ENCODE data around the gene ZNF385A.
"Not testable (repeated sequence)": the region's sequence is repeated elsewhere in the genome, so short reads cannot be mapped to it uniquely, and the experiment has no call there.

The ZNF385A gene

GRCh38 chr12:54356228-54356627, 28.3 kb downstream of the ZNF385A start:
- Histone ChIP-seq H3K4me2 (ENCODE audit: low read length) (no peak overlapping the region), H4K8ac (ENCODE audit: low read depth, low read length) (no peak overlapping the region), H3K27me3 (ENCODE audit: insufficient read depth, low read length) (no peaks in the 10 kb centered on the region), H3K4me1 (ENCODE audit: control insufficient read depth in 1 of 2, insufficient read depth in 2 of 2, low read length in 2 of 2) (peaks cover 45 to 60% of the 10 kb centered on the region in 2 experiments), H2BK5ac (ENCODE audit: low read depth, low read length, poor library complexity) (peak overlapping the region; percentile 44), H4K91ac (ENCODE audit: low read depth, low read length) (peak overlapping the region; percentile 45), H3K9me3 (ENCODE audit: insufficient read depth, low read depth, low read length) (no peaks in the 10 kb centered on the region), H3K27ac (ENCODE audit: low read depth, low read length) (peak overlapping the region; percentile 77), H3K14ac (ENCODE audit: low read length) (no peak overlapping the region), H2AFZ (ENCODE audit: insufficient read depth, low read length, poor library complexity) (no peak overlapping the region), H4K12ac (ENCODE audit: low read depth, low read length) (no peak overlapping the region), H3K36me3 (ENCODE audit: control insufficient read depth in 1 of 2, insufficient read depth in 2 of 2, low read length in 2 of 2) (peaks cover 0 to 1% of the 10 kb centered on the region in 2 experiments), H3K18ac (ENCODE audit: low read length) (no peak overlapping the region), H2AK5ac (ENCODE audit: low read length) (peak overlapping the region; percentile 49), H3K79me2 (ENCODE audit: control insufficient read depth, insufficient read depth, low read length, poor library complexity) (peaks cover 3% of the 10 kb centered on the region), H2BK12ac (ENCODE audit: low read length) (peak overlapping the region; percentile 68), H3K9ac (ENCODE audit: low read length) (no peak overlapping the region), H2BK120ac (ENCODE audit: insufficient read depth, low read length, poor library complexity) (no peak overlapping the region), H3K79me1 (ENCODE audit: low read length) (peaks cover 22% of the 10 kb centered on the region), H3K4ac (ENCODE audit: low read depth, low read length) (no peak overlapping the region), H3K4me3 (ENCODE audit: low read depth, low read length) (no peak overlapping the region), H3K23ac (ENCODE audit: low read length) (no peak overlapping the region)
- DNase-seq, result no peak
- no CpG with 5 or more reads among the region's 3 CpGs for WGBS (ENCODE audit: extremely low coverage, insufficient coverage, insufficient read length)

DNA sequence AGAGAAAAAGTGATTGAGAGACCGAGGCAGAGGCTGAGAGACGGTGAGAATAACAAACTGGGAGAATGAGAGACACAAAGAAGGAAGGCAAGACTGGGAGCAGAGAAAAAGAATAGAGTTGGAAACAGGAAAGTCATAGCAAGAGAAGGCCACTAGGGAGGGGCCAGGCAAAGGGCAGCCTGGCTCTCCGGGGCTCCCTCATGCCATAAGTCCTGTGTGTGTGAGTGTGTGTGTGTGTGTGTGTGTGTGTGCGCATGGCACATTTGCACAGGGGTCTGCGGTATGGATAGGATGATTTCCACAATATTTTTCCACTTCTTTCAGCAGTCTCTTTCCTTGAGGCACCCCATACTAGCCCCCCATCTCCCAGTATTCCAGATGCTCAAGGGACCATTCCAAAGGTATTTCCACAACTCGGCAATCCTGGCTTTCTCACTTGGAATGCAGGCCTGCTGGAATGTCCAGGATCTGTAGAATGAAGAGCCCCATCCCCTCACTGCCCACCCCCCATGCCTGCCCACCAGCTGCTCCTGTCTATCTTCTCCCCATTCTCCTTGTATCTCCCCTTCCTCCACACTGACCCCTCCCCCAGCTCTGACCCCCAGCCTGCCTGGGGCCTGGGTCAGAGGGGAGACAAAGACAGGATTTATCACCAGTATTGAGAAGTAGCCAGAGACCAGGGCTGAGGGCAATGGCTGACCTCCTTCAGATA, 29.3 kb downstream of the ZNF385A start:
- Histone ChIP-seq H3K14ac (ENCODE audit: low read length) (peak overlapping the region; percentile 42), H2AFZ (ENCODE audit: insufficient read depth, low read length, poor library complexity) (no peak overlapping the region), H3K27ac (ENCODE audit: low read depth, low read length) (peak overlapping the region; percentile 77), H4K8ac (ENCODE audit: low read depth, low read length) (peak overlapping the region; percentile 62), H3K27me3 (ENCODE audit: insufficient read depth, low read length) (no peaks in the 10 kb centered on the region), H3K4me1 (ENCODE audit: control insufficient read depth in 1 of 2, insufficient read depth in 2 of 2, low read length in 2 of 2) (peaks cover 45 to 55% of the 10 kb centered on the region in 2 experiments), H4K12ac (ENCODE audit: low read depth, low read length) (peak overlapping the region; percentile 45), H3K18ac (ENCODE audit: low read length) (peak overlapping the region; percentile 67), H3K4ac (ENCODE audit: low read depth, low read length) (no peak overlapping the region), H3K79me2 (ENCODE audit: control insufficient read depth, insufficient read depth, low read length, poor library complexity) (peaks cover 3% of the 10 kb centered on the region), H3K23ac (ENCODE audit: low read length) (no peak overlapping the region), H2BK120ac (ENCODE audit: insufficient read depth, low read length, poor library complexity) (peak overlapping the region; percentile 16), H2AK5ac (ENCODE audit: low read length) (no peak overlapping the region), H3K4me2 (ENCODE audit: low read length) (no peak overlapping the region), H2BK12ac (ENCODE audit: low read length) (no peak overlapping the region), H4K91ac (ENCODE audit: low read depth, low read length) (peak overlapping the region; percentile 67), H3K79me1 (ENCODE audit: low read length) (peaks cover 22% of the 10 kb centered on the region), H3K4me3 (ENCODE audit: low read depth, low read length) (no peak overlapping the region), H3K9me3 (ENCODE audit: insufficient read depth, low read depth, low read length) (no peaks in the 10 kb centered on the region), H3K36me3 (ENCODE audit: control insufficient read depth in 1 of 2, insufficient read depth in 2 of 2, low read length in 2 of 2) (peaks cover 0 to 10% of the 10 kb centered on the region in 2 experiments), H2BK5ac (ENCODE audit: low read depth, low read length, poor library complexity) (peak overlapping the region; percentile 49), H3K9ac (ENCODE audit: low read length) (no peak overlapping the region)
- DNase-seq, result no peak
- no CpG with 5 or more reads among the region's 6 CpGs for WGBS (ENCODE audit: extremely low coverage, insufficient coverage, insufficient read length)

DNA sequence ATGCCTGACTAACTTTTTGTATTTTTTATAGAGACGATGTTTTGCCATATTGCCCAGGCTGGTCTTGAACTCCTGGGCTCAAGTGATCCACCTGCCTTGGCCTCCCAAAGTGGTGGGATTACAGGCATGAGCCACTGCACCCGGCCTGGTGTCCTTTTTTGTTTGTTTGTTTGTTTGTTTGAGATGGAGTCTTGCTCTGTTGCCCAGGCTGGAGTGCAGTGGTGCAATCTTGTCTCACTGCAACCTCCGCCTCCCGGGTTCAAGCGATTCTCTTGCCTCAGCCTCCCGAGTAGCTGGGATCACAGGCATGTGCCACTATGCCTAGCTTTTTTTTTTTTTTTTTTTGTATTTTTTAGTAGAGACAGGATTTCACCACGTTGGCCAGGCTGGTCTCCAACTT, 30.3 kb downstream of the ZNF385A start:
- not testable (repeated sequence) for H2BK120ac ChIP-seq (ENCODE audit: insufficient read depth, low read length, poor library complexity); H3K23ac ChIP-seq (ENCODE audit: low read length); H4K12ac ChIP-seq (ENCODE audit: low read depth, low read length); H3K18ac ChIP-seq (ENCODE audit: low read length); H3K9me3 ChIP-seq (ENCODE audit: insufficient read depth, low read depth, low read length); H2BK12ac ChIP-seq (ENCODE audit: low read length); DNase-seq; H4K8ac ChIP-seq (ENCODE audit: low read depth, low read length); H3K4ac ChIP-seq (ENCODE audit: low read depth, low read length); H3K4me2 ChIP-seq (ENCODE audit: low read length); H2BK5ac ChIP-seq (ENCODE audit: low read depth, low read length, poor library complexity); H3K27ac ChIP-seq (ENCODE audit: low read depth, low read length); H2AK5ac ChIP-seq (ENCODE audit: low read length); H3K14ac ChIP-seq (ENCODE audit: low read length); H2AFZ ChIP-seq (ENCODE audit: insufficient read depth, low read length, poor library complexity); H3K9ac ChIP-seq (ENCODE audit: low read length); H4K91ac ChIP-seq (ENCODE audit: low read depth, low read length); H3K79me2 ChIP-seq (ENCODE audit: control insufficient read depth, insufficient read depth, low read length, poor library complexity); H3K27me3 ChIP-seq (ENCODE audit: insufficient read depth, low read length); H3K4me3 ChIP-seq (ENCODE audit: low read depth, low read length)
- Histone ChIP-seq H3K4me1 (ENCODE audit: control insufficient read depth in 1 of 2, insufficient read depth in 2 of 2, low read length in 2 of 2) (peaks cover 42 to 54% of the 10 kb centered on the region in 2 experiments), H3K79me1 (ENCODE audit: low read length) (peaks cover 18% of the 10 kb centered on the region), H3K36me3 (ENCODE audit: control insufficient read depth in 1 of 2, insufficient read depth in 2 of 2, low read length in 2 of 2) (peaks cover 0 to 18% of the 10 kb centered on the region in 2 experiments)
- no CpG with 5 or more reads among the region's 7 CpGs for WGBS (ENCODE audit: extremely low coverage, insufficient coverage, insufficient read length)

- Histone ChIP-seq H4K12ac (ENCODE audit: low read depth, low read length) (no peak overlapping the region), H2BK5ac (ENCODE audit: low read depth, low read length, poor library complexity) (no peak overlapping the region), H4K91ac (ENCODE audit: low read depth, low read length) (no peak overlapping the region), H2BK120ac (ENCODE audit: insufficient read depth, low read length, poor library complexity) (no peak overlapping the region), H3K79me2 (ENCODE audit: control insufficient read depth, insufficient read depth, low read length, poor library complexity) (no peaks in the 10 kb centered on the region), H3K14ac (ENCODE audit: low read length) (no peak overlapping the region), H2BK12ac (ENCODE audit: low read length) (peak overlapping the region; percentile 15), H2AFZ (ENCODE audit: insufficient read depth, low read length, poor library complexity) (no peak overlapping the region), H3K36me3 (ENCODE audit: control insufficient read depth in 1 of 2, insufficient read depth in 2 of 2, low read length in 2 of 2) (peaks cover 2 to 23% of the 10 kb centered on the region in 2 experiments), H3K23ac (ENCODE audit: low read length) (no peak overlapping the region), H3K27ac (ENCODE audit: low read depth, low read length) (no peak overlapping the region), H3K4ac (ENCODE audit: low read depth, low read length) (no peak overlapping the region), H3K27me3 (ENCODE audit: insufficient read depth, low read length) (no peaks in the 10 kb centered on the region), H3K4me2 (ENCODE audit: low read length) (no peak overlapping the region), H3K9ac (ENCODE audit: low read length) (no peak overlapping the region), H3K9me3 (ENCODE audit: insufficient read depth, low read depth, low read length) (no peaks in the 10 kb centered on the region), H4K8ac (ENCODE audit: low read depth, low read length) (no peak overlapping the region), H2AK5ac (ENCODE audit: low read length) (no peak overlapping the region), H3K18ac (ENCODE audit: low read length) (no peak overlapping the region), H3K4me3 (ENCODE audit: low read depth, low read length) (no peak overlapping the region), H3K4me1 (ENCODE audit: control insufficient read depth in 1 of 2, insufficient read depth in 2 of 2, low read length in 2 of 2) (peaks cover 40 to 50% of the 10 kb centered on the region in 2 experiments), H3K79me1 (ENCODE audit: low read length) (peaks cover 11% of the 10 kb centered on the region)
- no peak for DNase-seq
- no CpG with 5 or more reads among the region's 1 CpG for WGBS (ENCODE audit: extremely low coverage, insufficient coverage, insufficient read length)
These were observed 31.4 kb downstream of the ZNF385A start for GRCh38 chr12:54352891-54353874.
